VCaP (cell line): Measurements from ENCODE around the gene EML3.
A peak's percentile ranks its signal among the peaks of the same experiment; 100 is the strongest.

Experiments used
- H3K27ac ChIP-seq: fragments of 450-650 bp; 2 replicates; pipeline ENCODE4 v1.5.1; 2017
- TF ChIP-seq, protein P1 (sequence below): fragments of 450-650 bp; conservative IDR thresholded peaks from 2 replicates; pipeline ENCODE4 v1.5.1; 2017; ENCODE audit warnings: mild to moderate bottlenecking, moderate library complexity

Gene EML3

DNA sequence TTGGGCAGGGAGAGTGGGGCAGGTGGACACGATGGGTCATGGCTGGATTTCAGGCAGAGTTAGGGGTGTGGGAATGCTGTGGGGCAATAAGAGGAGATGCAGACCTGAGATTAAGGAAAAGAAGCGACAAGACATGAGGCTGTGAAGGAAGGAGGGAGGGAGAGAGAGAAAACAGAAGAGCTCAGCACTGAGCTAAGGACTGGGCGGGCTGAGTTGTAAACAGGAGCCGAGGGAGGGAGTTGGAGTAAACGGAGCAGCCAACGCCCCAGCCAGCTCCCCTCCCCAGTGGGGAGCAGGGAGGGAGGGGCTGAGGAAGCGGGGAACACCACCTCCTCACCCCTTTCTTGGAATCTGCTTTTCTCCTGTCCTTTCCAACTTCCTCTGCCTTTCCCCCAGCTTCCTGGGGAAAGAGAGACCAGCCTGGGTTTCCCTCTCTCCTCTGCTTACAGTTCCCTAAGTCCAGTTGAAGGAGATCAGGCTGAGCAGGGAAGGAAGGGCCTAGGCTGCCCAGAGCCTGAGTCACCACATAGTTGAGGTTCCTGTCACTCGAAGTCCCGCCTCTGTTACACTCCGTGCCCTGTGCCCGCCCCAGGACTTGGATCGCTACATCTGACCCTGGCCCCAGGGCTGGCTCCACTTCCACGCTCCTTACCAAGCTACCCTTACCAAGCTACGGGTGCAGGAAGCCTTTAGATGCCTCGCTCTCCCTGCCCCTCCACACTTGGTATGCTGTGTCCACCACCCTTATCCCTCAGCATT is 59.3 kb downstream of the EML3 start:
- TF ChIP-seq, protein P1, sequence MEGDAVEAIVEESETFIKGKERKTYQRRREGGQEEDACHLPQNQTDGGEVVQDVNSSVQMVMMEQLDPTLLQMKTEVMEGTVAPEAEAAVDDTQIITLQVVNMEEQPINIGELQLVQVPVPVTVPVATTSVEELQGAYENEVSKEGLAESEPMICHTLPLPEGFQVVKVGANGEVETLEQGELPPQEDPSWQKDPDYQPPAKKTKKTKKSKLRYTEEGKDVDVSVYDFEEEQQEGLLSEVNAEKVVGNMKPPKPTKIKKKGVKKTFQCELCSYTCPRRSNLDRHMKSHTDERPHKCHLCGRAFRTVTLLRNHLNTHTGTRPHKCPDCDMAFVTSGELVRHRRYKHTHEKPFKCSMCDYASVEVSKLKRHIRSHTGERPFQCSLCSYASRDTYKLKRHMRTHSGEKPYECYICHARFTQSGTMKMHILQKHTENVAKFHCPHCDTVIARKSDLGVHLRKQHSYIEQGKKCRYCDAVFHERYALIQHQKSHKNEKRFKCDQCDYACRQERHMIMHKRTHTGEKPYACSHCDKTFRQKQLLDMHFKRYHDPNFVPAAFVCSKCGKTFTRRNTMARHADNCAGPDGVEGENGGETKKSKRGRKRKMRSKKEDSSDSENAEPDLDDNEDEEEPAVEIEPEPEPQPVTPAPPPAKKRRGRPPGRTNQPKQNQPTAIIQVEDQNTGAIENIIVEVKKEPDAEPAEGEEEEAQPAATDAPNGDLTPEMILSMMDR = no peak
- H3K27ac ChIP-seq = peak overlapping the region; percentile 46

DNA sequence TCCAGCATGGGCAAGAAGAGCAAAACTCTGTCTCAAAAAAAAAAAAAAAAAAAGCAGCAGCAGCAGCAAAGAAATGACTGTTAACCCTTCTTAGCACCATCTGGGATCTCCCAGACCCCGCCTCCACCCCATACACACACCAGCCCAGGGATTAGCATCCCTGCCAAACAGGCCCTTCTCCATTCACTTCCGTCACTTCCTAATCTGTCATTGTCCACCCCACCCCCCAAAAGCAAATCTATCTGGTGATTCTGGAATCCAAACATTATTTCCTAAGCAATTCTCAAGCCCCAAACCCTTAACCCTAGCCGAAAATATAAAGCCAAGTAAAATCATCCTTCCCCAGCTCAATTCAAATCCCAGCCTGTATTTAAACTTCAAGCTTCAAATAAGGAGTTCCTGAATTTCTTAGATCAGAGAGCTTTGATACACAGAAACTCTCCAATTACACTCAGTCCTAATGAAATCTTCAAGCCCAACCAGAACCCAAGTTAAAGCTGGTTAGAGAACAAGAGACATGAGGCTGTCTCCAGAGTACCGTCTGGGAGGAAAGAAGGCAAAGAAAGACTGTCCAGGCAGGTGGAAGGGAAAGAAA is 60.0 kb downstream of the EML3 start:
- peak overlapping the region; percentile 46 for H3K27ac ChIP-seq

More for the DNA sequence above, 60.0 kb downstream of the EML3 start:
- TF ChIP-seq, protein P1 = no peak
